Measurements from ENCODE around the gene PPP1R18. TPM values are rescaled to one million over a fixed set of nuclear protein-coding genes. Genes with fewer than 3 reads are reported as not detected.
A peak's percentile ranks its signal among the peaks of the same experiment; 100 is the strongest.

The PPP1R18 gene
- polyA plus RNA-seq, 12 donors, result 37.4 to 65.9 (median 41.1) TPM; not detected in 1

DNA sequence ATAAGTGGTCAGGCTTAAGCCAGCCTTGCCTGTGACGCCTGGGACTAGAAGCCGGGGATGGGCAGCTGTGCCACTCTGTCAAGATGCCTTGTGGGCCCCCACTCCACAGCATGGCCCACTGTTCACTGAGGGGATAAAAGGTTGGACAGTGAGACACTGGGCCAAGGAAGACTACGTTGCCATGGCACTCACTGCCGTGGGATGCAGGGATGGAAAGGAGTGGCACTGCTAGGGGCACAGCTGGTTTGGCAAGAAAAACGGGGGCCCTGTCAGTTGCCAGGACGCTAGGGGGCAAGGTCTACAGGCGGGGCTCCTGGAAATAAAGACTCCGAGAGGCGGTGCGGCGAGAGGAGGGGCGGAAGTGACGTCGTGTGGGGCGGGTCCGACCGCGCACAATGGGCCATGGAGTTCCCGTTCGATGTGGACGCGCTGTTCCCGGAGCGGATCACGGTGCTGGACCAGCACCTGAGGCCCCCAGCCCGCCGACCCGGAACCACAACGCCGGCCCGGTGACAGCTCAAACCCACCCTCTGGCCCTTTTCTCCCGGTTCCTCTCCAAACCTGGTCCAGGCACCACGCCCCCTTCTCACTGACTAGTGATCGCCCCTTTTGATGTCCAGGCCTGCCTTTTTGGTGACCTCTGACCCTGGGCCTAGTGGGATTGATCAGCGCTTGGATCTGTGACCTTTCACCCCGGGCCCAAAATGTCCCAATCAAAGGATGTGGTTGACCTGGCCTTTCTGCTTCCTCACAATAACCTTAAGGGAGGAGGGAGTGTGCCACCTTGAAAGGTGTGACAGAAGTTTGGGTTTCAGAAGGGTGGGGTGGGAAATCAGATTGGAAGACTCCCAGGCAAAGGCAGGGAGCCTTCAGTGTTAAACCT lies 59.7 kb downstream of the PPP1R18 start, which contains the start of gene ATAT1:
Gene ATAT1 (plus strand): TSS at position 391 of the 883 bp plus-strand sequence.
- DNase-seq, result peak; percentile 92

Other genes with a start within 250 kb of the PPP1R18 start
- 100 to 1,000 TPM in 1 of 12 donors, 10 to 100 TPM in 10, not detected in 1; 62.2 to 109 (median 76.8) TPM for gene HLA-E, start 197.1 kb downstream of the PPP1R18 start, polyA plus RNA-seq (ENCODE audit: insufficient read length in 12 of 12)
- gene GNL1, start 130.2 kb downstream of the PPP1R18 start, polyA plus RNA-seq (ENCODE audit: insufficient read length in 12 of 12), result 10 to 100 TPM in 11 of 12 donors, not detected in 1; 41.0 to 65.4 (median 51.1) TPM
- 10 to 100 TPM in 11 of 12 donors, not detected in 1; 14.5 to 33.7 (median 22.0) TPM for gene PRR3, start 129.3 kb downstream of the PPP1R18 start, polyA plus RNA-seq (ENCODE audit: insufficient read length in 12 of 12)
- gene ABCF1, start 115.2 kb downstream of the PPP1R18 start, polyA plus RNA-seq (ENCODE audit: insufficient read length in 12 of 12), result 10 to 100 TPM in 11 of 12 donors, not detected in 1; 42.1 to 69.0 (median 47.1) TPM
- 10 to 100 TPM in 11 of 12 donors, not detected in 1; 26.4 to 71.5 (median 31.8) TPM for gene PPP1R10, start 69.4 kb downstream of the PPP1R18 start, polyA plus RNA-seq (ENCODE audit: insufficient read length in 12 of 12)
- gene MRPS18B, start 68.8 kb downstream of the PPP1R18 start, polyA plus RNA-seq (ENCODE audit: insufficient read length in 12 of 12), result 10 to 100 TPM in 11 of 12 donors, not detected in 1; 40.6 to 60.2 (median 51.1) TPM
- 10 to 100 TPM in 11 of 12 donors, not detected in 1; 16.0 to 52.5 (median 19.8) TPM for gene ATAT1, start 59.8 kb downstream of the PPP1R18 start, polyA plus RNA-seq (ENCODE audit: insufficient read length in 12 of 12)
- 10 to 100 TPM in 10 of 12 donors, 1 to 10 TPM in 1, not detected in 1; 8.4 to 75.6 (median 15.7) TPM for gene C6orf136, start 39.5 kb downstream of the PPP1R18 start, polyA plus RNA-seq (ENCODE audit: insufficient read length in 12 of 12)
- 10 to 100 TPM in 11 of 12 donors, not detected in 1; 20.7 to 33.4 (median 22.6) TPM for gene DHX16, start 13.6 kb downstream of the PPP1R18 start, polyA plus RNA-seq (ENCODE audit: insufficient read length in 12 of 12)
- 10 to 100 TPM in 11 of 12 donors, not detected in 1; 32.1 to 50.3 (median 38.9) TPM for gene NRM, start 4.3 kb upstream of the PPP1R18 start, polyA plus RNA-seq (ENCODE audit: insufficient read length in 12 of 12)
- 10 to 100 TPM; 19.5 to 54.6 (median 26.0) TPM for gene MDC1, start 30.6 kb upstream of the PPP1R18 start, polyA plus RNA-seq (ENCODE audit: insufficient read length in 12 of 12)
- 1,000 to 10,000 TPM in 2 of 12 donors, 100 to 1,000 TPM in 10; 374 to 1,081 (median 842) TPM for gene TUBB, start 33.7 kb upstream of the PPP1R18 start, polyA plus RNA-seq (ENCODE audit: insufficient read length in 12 of 12)
- 100 to 1,000 TPM in 7 of 12 donors, 10 to 100 TPM in 4, not detected in 1; 92.8 to 121 (median 107) TPM for gene FLOT1, start 56.0 kb upstream of the PPP1R18 start, polyA plus RNA-seq (ENCODE audit: insufficient read length in 12 of 12)
- gene IER3, start 57.9 kb upstream of the PPP1R18 start, polyA plus RNA-seq (ENCODE audit: insufficient read length in 12 of 12), result 10 to 100 TPM in 7 of 12 donors, 1 to 10 TPM in 4, not detected in 1; 7.2 to 18.7 (median 11.0) TPM
- gene DDR1, start 197.9 kb upstream of the PPP1R18 start, polyA plus RNA-seq (ENCODE audit: insufficient read length in 12 of 12), result 100 to 1,000 TPM in 1 of 12 donors, 10 to 100 TPM in 10, not detected in 1; 52.4 to 112 (median 69.5) TPM
- gene GTF2H4, start 221.6 kb upstream of the PPP1R18 start, polyA plus RNA-seq (ENCODE audit: insufficient read length in 12 of 12), result 10 to 100 TPM in 11 of 12 donors, not detected in 1; 18.0 to 33.4 (median 24.4) TPM
- 10 to 100 TPM in 11 of 12 donors, not detected in 1; 18.7 to 36.7 (median 25.7) TPM for gene VARS2, start 227.6 kb upstream of the PPP1R18 start, polyA plus RNA-seq (ENCODE audit: insufficient read length in 12 of 12)
- 1 to 10 TPM in 1 of 12 donors, under 1 TPM in 2, not detected in 9; 0.57 to 1.7 (median 0.90) TPM for gene SFTA2, start 245.5 kb upstream of the PPP1R18 start, polyA plus RNA-seq (ENCODE audit: insufficient read length in 12 of 12)